CD4-positive, alpha-beta T cell (primary cell): Measurements from ENCODE around the gene PSMA6. TPM values are rescaled to one million over a fixed set of nuclear protein-coding genes. Genes with fewer than 3 reads are reported as not detected.

Source experiments
- ATAC-seq: fragments of 200-7000 bp; cut with Tn5 transposase; one replicate; pipeline ENCODE4 v1.10.0; 2022; ENCODE audit warnings: mild to moderate bottlenecking; ENCODE audit not compliant: poor library complexity
- CTCF ChIA-PET: fragments of 350-600 bp; sonication (Branson Sonifier 250); formaldehyde crosslinking; loops from one replicate; lab custom pipeline; 2021; ENCODE audit warnings: antibody characterized with exemption, inconsistent platforms; lab: Charles Lee
- POLR2A ChIA-PET: fragments of 350-600 bp; sonication (Branson Sonifier 250); formaldehyde crosslinking; loops from one replicate; lab custom pipeline; 2021; ENCODE audit warnings: antibody characterized with exemption, inconsistent platforms; lab: Charles Lee
- DNase-seq, 14 experiments: peaks; one replicate each; pipeline ENCODE4 v3.0.0-alpha.2; 2013 to 2020; ENCODE audit warnings: mixed read lengths in 2 of 14
- H3K27ac ChIP-seq, 2 donors: one replicate each; pipeline versions ENCODE4 v1.5.1 to v1.7.0; 2013; ENCODE audit warnings: low read length in 2 of 2, low read depth in 1 of 2, mild to moderate bottlenecking in 1 of 2
- H3K27me3 ChIP-seq, 2 experiments: 1 replicate in 1 of 2; 2 replicates in 1 of 2; pipeline versions ENCODE4 v1.6.1 to v1.7.0; 2013; ENCODE audit warnings: low read length in 2 of 2, control low read depth in 1 of 2, mild to moderate bottlenecking in 1 of 2, moderate library complexity in 1 of 2; ENCODE audit not compliant: insufficient read depth in 2 of 2, control insufficient read depth in 1 of 2
- H3K36me3 ChIP-seq: one replicate; pipeline ENCODE4 v1.6.1; 2013; ENCODE audit warnings: low read length, control low read depth; ENCODE audit not compliant: insufficient read depth
- H3K4me1 ChIP-seq: one replicate; pipeline ENCODE4 v1.6.1; 2013; ENCODE audit warnings: low read length, control low read depth; ENCODE audit not compliant: insufficient read depth
- H3K4me3 ChIP-seq: one replicate; pipeline ENCODE4 v1.5.1; 2013; ENCODE audit warnings: mild to moderate bottlenecking, low read length, moderate library complexity
- H3K9me3 ChIP-seq, 2 experiments: 1 replicate in 1 of 2; 2 replicates in 1 of 2; pipeline versions ENCODE4 v1.6.1 to v1.7.0; 2013; ENCODE audit warnings: low read length in 2 of 2, mild to moderate bottlenecking in 2 of 2, control low read depth in 1 of 2, moderate library complexity in 1 of 2; ENCODE audit not compliant: control insufficient read depth in 1 of 2, insufficient read depth in 1 of 2
- H3K27ac Mint-ChIP-seq: one replicate; pipeline ENCODE4 v1.8.0; 2020; ENCODE audit warnings: mixed read lengths
- H3K27me3 Mint-ChIP-seq: one replicate; pipeline ENCODE4 v1.8.0; 2021; ENCODE audit warnings: mixed read lengths
- H3K36me3 Mint-ChIP-seq: one replicate; pipeline ENCODE4 v1.8.0; 2021; ENCODE audit warnings: low read depth, mixed read lengths
- H3K4me1 Mint-ChIP-seq: one replicate; pipeline ENCODE4 v1.8.0; 2021; ENCODE audit warnings: low read depth, mixed read lengths
- H3K4me3 Mint-ChIP-seq: one replicate; pipeline ENCODE4 v1.8.0; 2020; ENCODE audit warnings: mild to moderate bottlenecking, mixed read lengths
- H3K9me3 Mint-ChIP-seq: one replicate; pipeline ENCODE4 v1.8.0; 2020; ENCODE audit warnings: mixed read lengths
- CTCF ChIP-seq: fragments of 200-600 bp; IDR thresholded peaks from one replicate; pipeline ENCODE4 v1.8.0; 2022; ENCODE audit warnings: antibody characterized with exemption, mild to moderate bottlenecking
- intact Hi-C, 2 experiments: fragments of 100-400 bp; cut with DNase I in 1 of 2; cut with micrococcal nuclease in 1 of 2; formaldehyde crosslinking; loops; one replicate each; pipeline versions ENCODE4 v1.15.1 to v1.9.0; 2023 to 2025; cut with DNase I, micrococcal nuclease
- total RNA-seq, 174 experiments: library from RNA in 2 of 174; stranded (reverse) in 2 of 174; gene quantifications; one replicate each; pipeline ENCODE4 v1.2.3 and lab custom pipeline; 2021 to 2026

PSMA6 gene
- total RNA-seq, 2 experiments from 2014 or later = 80.8 TPM

DNA sequence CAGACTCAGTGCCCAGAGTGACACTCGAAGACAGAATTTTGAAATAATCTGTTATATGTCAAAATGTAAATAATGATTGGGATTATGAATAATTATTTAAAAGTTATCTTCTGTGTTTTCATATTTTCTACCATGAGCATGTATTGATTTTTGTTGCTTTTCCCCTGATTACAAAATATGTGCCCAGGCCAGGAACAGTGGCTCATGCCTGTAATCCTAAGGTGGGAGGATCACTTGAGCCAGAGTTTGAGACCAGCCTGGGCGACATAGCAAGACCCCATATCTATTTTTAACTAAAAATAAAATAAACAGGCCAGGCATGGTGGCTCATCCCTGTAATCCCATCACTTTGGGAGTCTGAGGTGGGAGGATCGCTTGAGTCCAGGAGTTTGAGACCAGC lies 13.5 kb downstream of the PSMA6 start:
- no peak for TF ChIP-seq CTCF
- ChIA-PET CTCF (interaction anchor here (1.3 kb wide), 1 partner anchor 9 kb away, joined by 4 read pairs; no protein-coding TSS in a partner anchor), POLR2A (interaction anchor here (2.0 kb wide), 1 partner anchor 99 kb away, joined by 9 read pairs; the partner anchor contains the start of gene NFKBIA)
- Mint-ChIP-seq H3K4me3 (no peak overlapping the region), H3K9me3 (no peaks in the 10 kb centered on the region), H3K27ac (no peak overlapping the region), H3K36me3 (peaks cover 69% of the 10 kb centered on the region), H3K4me1 (peaks cover 34% of the 10 kb centered on the region), H3K27me3 (no peaks in the 10 kb centered on the region)
- Histone ChIP-seq H3K9me3 (no peaks in the 10 kb centered on the region), H3K4me3 (no peak overlapping the region), H3K4me1 (peaks cover 22% of the 10 kb centered on the region), H3K36me3 (peaks cover 29% of the 10 kb centered on the region), H3K27me3 (no peaks in the 10 kb centered on the region), H3K27ac (no peak overlapping the region)
- ATAC-seq (no peak), DNase-seq (no peak)
- intact Hi-C loops = no loop called here

DNA sequence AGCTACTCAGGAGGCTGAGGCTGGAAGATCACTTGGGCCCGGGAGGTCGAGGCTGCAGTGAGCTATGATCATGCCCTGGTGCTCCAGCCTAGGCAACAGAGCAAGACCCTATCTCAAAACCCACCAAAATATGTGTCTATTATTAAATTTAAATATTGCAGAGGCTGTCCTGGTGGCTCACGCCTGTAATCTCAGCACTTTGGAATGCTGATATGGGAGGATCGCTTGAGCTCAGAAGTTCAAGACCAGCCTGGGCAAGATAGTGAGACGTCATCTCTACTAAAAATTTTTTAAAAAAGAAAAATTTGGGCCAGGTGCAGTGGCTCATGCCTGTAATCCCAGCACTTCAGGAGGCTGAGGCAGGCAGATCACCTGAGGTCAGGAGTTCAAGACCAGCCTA lies 13.9 kb downstream of the PSMA6 start:
- H3K4me3 ChIP-seq = no peak overlapping the region
- no peak for TF ChIP-seq CTCF
- H3K36me3 Mint-ChIP-seq = peaks cover 74% of the 10 kb centered on the region
- DNase-seq = no peak
- no peaks in the 10 kb centered on the region for H3K9me3 ChIP-seq
- intact Hi-C loops = no loop called here
- peaks cover 29% of the 10 kb centered on the region for H3K4me1 Mint-ChIP-seq
- ChIA-PET CTCF (no interaction called here), POLR2A (interaction anchor here (2.0 kb wide), 1 partner anchor 98 kb away, joined by 9 read pairs; the partner anchor contains the start of gene NFKBIA)
- no peak overlapping the region for H3K27ac Mint-ChIP-seq
- no peak overlapping the region for H3K4me3 Mint-ChIP-seq
- peaks cover 20% of the 10 kb centered on the region for H3K4me1 ChIP-seq
- H3K27me3 Mint-ChIP-seq = no peaks in the 10 kb centered on the region
- no peak overlapping the region for H3K27ac ChIP-seq
- H3K36me3 ChIP-seq = peaks cover 34% of the 10 kb centered on the region
- no peaks in the 10 kb centered on the region for H3K9me3 Mint-ChIP-seq
- no peaks in the 10 kb centered on the region for H3K27me3 ChIP-seq
- no peak for ATAC-seq

GRCh38 chr14:35317820-35318219 lies 25.6 kb downstream of the PSMA6 start:
- Histone ChIP-seq H3K4me1 (no peaks in the 10 kb centered on the region), H3K9me3 (no peaks in the 10 kb centered on the region), H3K27ac (no peak overlapping the region), H3K36me3 (peaks cover 56% of the 10 kb centered on the region), H3K4me3 (no peak overlapping the region), H3K27me3 (no peaks in the 10 kb centered on the region)
- DNase-seq (no peak), ATAC-seq (no peak)
- POLR2A ChIA-PET = interaction anchor here (1.4 kb wide), 1 partner anchor 15 kb away, joined by 3 read pairs; no protein-coding TSS in a partner anchor
- no peak overlapping the region for H3K27ac Mint-ChIP-seq
- intact Hi-C loops = no loop called here
- peaks cover 55% of the 10 kb centered on the region for H3K36me3 Mint-ChIP-seq
- CTCF ChIA-PET = no interaction called here
- TF ChIP-seq CTCF = no peak
- no peaks in the 10 kb centered on the region for H3K27me3 Mint-ChIP-seq
- H3K4me3 Mint-ChIP-seq = no peak overlapping the region
- H3K4me1 Mint-ChIP-seq = no peaks in the 10 kb centered on the region
- H3K9me3 Mint-ChIP-seq = no peaks in the 10 kb centered on the region
